Raji (cell line): ENCODE results near the gene LRP1B.

Experiments
- POLR2A ChIP-seq: IDR thresholded peaks from 2 replicates; pipeline ENCODE4 v1.6.1; 2011; ENCODE audit warnings: low read depth, low read length, control low read depth; ENCODE audit not compliant: insufficient read depth

LRP1B gene

DNA sequence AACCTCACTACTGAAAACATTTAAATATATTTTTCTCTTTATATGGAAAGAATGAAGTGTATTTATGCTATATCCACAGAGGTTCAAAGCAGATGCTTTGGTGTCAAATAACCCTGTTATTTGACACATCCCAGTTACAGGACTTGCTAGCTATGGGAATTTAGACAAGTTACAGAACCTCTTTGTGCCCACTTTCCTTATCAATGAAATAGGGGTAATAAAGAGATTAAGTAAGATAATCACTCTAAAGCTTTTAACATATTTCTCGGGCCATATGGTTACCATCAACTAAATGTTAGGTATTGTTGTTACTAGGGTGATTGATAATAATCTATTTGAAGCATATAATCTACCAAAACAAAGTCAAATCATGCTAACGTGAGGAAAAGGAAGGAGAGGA lies 1690.0 kb downstream of the LRP1B start:
- TF ChIP-seq POLR2A: no peak

- TF ChIP-seq POLR2A: no peak
These were observed 1693.9 kb downstream of the LRP1B start for GRCh38 chr2:140436936-140437335.

GRCh38 chr2:140424471-140424870 lies 1706.3 kb downstream of the LRP1B start:
- TF ChIP-seq POLR2A: no peak

GRCh38 chr2:140422759-140423158 lies 1708.1 kb downstream of the LRP1B start:
- TF ChIP-seq POLR2A: no peak

- no peak for TF ChIP-seq POLR2A
These were observed 1713.3 kb downstream of the LRP1B start for GRCh38 chr2:140417504-140417903.

DNA sequence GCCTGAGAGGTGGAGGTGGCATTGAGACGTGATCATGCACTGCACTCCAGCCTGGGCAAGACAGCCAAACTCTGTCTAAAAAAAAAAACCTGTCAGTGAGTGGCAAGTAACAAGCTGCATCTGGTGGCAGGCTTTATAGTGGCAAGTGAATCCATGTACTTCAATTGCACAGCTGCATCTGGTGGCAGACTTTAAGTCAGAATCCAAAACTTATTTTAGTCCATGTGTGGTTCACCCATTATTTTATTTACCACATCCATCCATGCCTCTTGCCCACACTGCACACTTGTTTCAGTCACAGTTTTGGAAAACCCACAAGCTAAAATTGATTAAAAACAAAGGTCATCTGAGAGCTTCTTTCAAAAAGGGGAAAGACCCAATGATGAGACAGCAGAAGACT lies 1714.2 kb downstream of the LRP1B start:
- no peak for TF ChIP-seq POLR2A

- no peak for TF ChIP-seq POLR2A
These were observed 1720.1 kb downstream of the LRP1B start for GRCh38 chr2:140410695-140411094.

- no peak for TF ChIP-seq POLR2A
These were observed 1729.8 kb downstream of the LRP1B start for GRCh38 chr2:140401056-140401455.

- TF ChIP-seq POLR2A: no peak
These were observed 1738.0 kb downstream of the LRP1B start for GRCh38 chr2:140392824-140393223.

DNA sequence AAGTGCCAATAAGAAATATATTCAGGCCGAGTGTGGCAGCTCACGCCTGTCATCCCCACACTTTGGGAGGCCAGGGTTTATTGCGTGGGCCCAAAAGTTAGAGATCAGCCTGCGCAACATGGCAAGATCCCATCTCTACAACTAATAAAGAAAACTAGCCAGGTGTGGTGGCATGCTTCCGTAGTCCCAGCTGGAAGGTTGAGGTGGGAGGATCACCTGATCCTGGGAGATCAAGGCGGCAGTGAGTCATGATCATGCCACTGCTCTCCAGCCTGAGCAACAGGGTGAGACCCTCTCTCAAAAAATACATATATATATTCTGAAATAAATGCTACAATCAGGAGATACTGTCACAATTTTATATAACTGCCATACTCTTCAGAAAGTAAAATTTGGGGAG lies 1745.9 kb downstream of the LRP1B start:
- TF ChIP-seq POLR2A: no peak

- no peak for TF ChIP-seq POLR2A
These were observed 1747.0 kb downstream of the LRP1B start for GRCh38 chr2:140383781-140384180.

GRCh38 chr2:140376686-140377085 lies 1754.1 kb downstream of the LRP1B start:
- no peak for TF ChIP-seq POLR2A

- TF ChIP-seq POLR2A: no peak
These were observed 1767.7 kb downstream of the LRP1B start for GRCh38 chr2:140363131-140363530.

DNA sequence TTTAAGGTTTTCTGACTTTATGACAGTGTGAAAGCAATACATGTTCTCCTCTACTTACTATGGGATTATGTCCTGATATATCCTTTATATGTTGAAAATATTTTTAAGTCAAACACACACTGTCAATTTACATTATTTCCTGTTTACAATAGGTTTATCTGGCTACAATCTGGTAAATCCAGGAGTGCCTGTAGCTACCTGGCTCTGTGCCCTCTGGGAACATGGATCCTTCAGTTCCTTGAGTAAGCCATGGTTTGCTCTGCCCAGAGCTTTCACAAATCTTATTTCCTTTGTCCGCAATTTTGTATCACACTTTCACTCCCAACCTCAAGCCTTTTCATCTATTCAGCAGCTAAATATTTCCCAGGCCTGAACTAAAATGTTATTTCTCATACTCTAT lies 1768.5 kb downstream of the LRP1B start:
- TF ChIP-seq POLR2A: no peak

GRCh38 chr2:140359056-140359771 lies 1771.6 kb downstream of the LRP1B start:
- TF ChIP-seq POLR2A: no peak

DNA sequence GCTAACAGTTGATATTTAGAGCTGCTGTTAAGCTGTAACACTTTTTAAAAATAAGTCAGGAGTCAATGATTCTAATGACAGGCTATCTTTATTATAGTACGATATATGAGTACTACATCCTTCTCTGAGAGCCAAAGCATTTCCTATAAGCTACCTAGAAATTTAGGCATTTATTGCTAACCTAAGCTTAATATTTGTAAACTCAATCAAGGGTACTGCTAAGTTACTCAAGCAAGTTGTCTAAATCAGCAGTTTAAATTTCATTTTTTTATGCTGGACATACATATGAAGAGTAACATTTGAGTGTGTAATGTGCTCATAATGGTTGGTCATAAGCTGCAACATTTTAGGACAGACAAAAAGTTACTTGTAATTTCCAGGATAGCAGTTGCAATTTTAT lies 1774.1 kb downstream of the LRP1B start:
- TF ChIP-seq POLR2A: no peak

DNA sequence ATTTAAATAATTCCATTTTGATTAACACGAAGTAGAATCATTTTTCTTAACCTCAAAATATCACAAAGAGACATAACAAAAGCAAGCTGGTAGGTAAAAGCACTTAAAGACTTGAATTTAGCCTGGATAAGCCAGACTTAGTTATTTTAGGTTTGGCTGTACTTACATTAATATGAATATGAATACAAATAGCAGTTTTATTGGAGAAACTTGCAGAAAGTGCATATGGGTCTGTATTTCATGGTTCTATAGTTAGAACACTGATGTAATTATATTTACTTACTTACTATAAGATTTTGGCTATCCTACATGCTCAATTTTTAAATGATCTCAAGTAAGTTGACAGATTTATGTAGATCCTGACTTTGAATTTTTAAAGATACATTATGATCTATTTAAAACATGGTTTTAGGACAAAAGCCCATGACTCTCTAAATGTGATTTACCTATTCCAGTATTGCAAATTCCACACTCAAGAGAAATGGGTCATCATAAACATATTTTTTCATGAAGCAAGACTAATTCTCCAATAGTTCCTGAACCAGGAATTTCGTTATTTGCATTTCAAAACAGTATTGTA lies 1775.2 kb downstream of the LRP1B start:
- no peak for TF ChIP-seq POLR2A

GRCh38 chr2:140354544-140354943 lies 1776.3 kb downstream of the LRP1B start:
- TF ChIP-seq POLR2A: no peak

- TF ChIP-seq POLR2A: no peak
These were observed 1777.3 kb downstream of the LRP1B start for GRCh38 chr2:140353541-140353940.
